SK-N-SH (cell line): Measurements from ENCODE around the gene RAD9B. TPM values are rescaled to one million over a fixed set of nuclear protein-coding genes. Genes with fewer than 3 reads are reported as not detected.
A peak's percentile ranks its signal among the peaks of the same experiment; 100 is the strongest.

ENCODE experiments used
- CTCF ChIA-PET: fragments of 300-600, 350-600 bp; formaldehyde crosslinking; extraction: SDS; loops from one replicate; lab custom pipeline; 2021; lab: Yijun Ruan, JAX
- POLR2A ChIA-PET: fragments of 350-600 bp; sonication (Branson Sonifier 250); formaldehyde crosslinking; extraction: SDS; loops from one replicate; lab custom pipeline; 2020; ENCODE audit warnings: antibody characterized with exemption, inconsistent platforms; lab: Yijun Ruan, JAX
- DNase-seq: peaks from one replicate; pipeline ENCODE4 v3.0.0; 2012
- H2AFZ ChIP-seq: fragments of 200-600 bp; sonication (generic); 2 replicates; pipeline ENCODE4 v1.8.1; 2016; ENCODE audit warnings: antibody characterized with exemption, mild to moderate bottlenecking, low read depth
- H3F3A ChIP-seq: fragments of 200-600 bp; sonication (generic); replicated peaks from 2 replicates; pipeline ENCODE3; 2016; ENCODE audit warnings: antibody characterized with exemption, mild to moderate bottlenecking; ENCODE audit not compliant: insufficient read depth
- H3K27ac ChIP-seq, 2 experiments: fragments of 200-500 bp in 1 of 2; fragments of 200-600 bp in 1 of 2; sonication (Bioruptor generic) in 1 of 2; sonication (generic), shearing (Covaris generic) in 1 of 2; 2 replicates each; pipeline versions ENCODE4 v1.5.1 to v1.6.1; 2014 to 2016; ENCODE audit warnings: low read depth in 2 of 2, inconsistent platforms in 1 of 2, low read length in 1 of 2, mild to moderate bottlenecking in 1 of 2, mixed read lengths in 1 of 2
- H3K27me3 ChIP-seq: fragments of 200-600 bp; sonication (generic), shearing (Covaris generic); 2 replicates; pipeline ENCODE4 v1.6.1; 2016; ENCODE audit warnings: mixed run types; ENCODE audit not compliant: insufficient read depth
- H3K36me3 ChIP-seq, 2 experiments: fragments of 200-500 bp in 1 of 2; fragments of 200-600 bp in 1 of 2; sonication (Bioruptor generic) in 1 of 2; sonication (generic) in 1 of 2; replicated peaks in 1 of 2; 2 replicates each; pipeline versions ENCODE3 to v1.5.1; 2014 to 2016; ENCODE audit warnings: low read length in 1 of 2, mild to moderate bottlenecking in 1 of 2; ENCODE audit not compliant: insufficient read depth in 2 of 2, control insufficient read depth in 1 of 2
- H3K4me1 ChIP-seq, 2 experiments: fragments of 200-500 bp in 1 of 2; fragments of 200-600 bp in 1 of 2; sonication (Bioruptor generic) in 1 of 2; sonication (generic), shearing (Covaris generic) in 1 of 2; 2 replicates each; pipeline versions ENCODE4 v1.5.1 to v1.6.1; 2014 to 2016; ENCODE audit warnings: low read depth in 1 of 2, low read length in 1 of 2, mixed run types in 1 of 2; ENCODE audit not compliant: insufficient read depth in 2 of 2, control insufficient read depth in 1 of 2
- H3K4me2 ChIP-seq: fragments of 200-600 bp; sonication (generic), shearing (Covaris generic); 2 replicates; pipeline ENCODE4 v1.6.1; 2017; ENCODE audit warnings: mixed run types
- H3K4me3 ChIP-seq, 2 experiments: fragments of 200-500 bp in 1 of 2; fragments of 200-600 bp in 1 of 2; sonication (Bioruptor generic) in 1 of 2; sonication (generic), shearing (Covaris generic) in 1 of 2; 2 replicates each; pipeline versions ENCODE4 v1.5.1 to v1.8.1; 2014 to 2016; ENCODE audit warnings: low read depth in 2 of 2, inconsistent platforms in 1 of 2, low read length in 1 of 2, mild to moderate bottlenecking in 1 of 2, mixed read lengths in 1 of 2, moderate library complexity in 1 of 2
- H3K79me2 ChIP-seq: fragments of 200-600 bp; sonication (generic); 2 replicates; pipeline ENCODE4 v1.8.1; 2017; ENCODE audit warnings: mild to moderate bottlenecking; ENCODE audit not compliant: insufficient read depth
- H3K9ac ChIP-seq: fragments of 200-600 bp; sonication (generic); 2 replicates; pipeline ENCODE4 v1.6.1; 2017; ENCODE audit warnings: mixed run types
- H3K9me2 ChIP-seq: fragments of 200-600 bp; sonication (generic); 2 replicates; pipeline ENCODE4 v1.6.1; 2017; ENCODE audit warnings: mixed run types
- H3K9me3 ChIP-seq: fragments of 200-600 bp; sonication (generic); 2 replicates; pipeline ENCODE4 v1.6.1; 2017; ENCODE audit warnings: mixed run types, mild to moderate bottlenecking, moderate library complexity
- H4K20me1 ChIP-seq: fragments of 200-600 bp; sonication (generic); 2 replicates; pipeline ENCODE4 v1.6.1; 2017; ENCODE audit warnings: mild to moderate bottlenecking, mixed run types; ENCODE audit not compliant: insufficient read depth
- ELF1 ChIP-seq: IDR thresholded peaks from 2 replicates; pipeline ENCODE4 v1.4.0; 2012
- EP300 ChIP-seq, 2 experiments: IDR thresholded peaks; 2 replicates each; pipeline versions ENCODE4 v1.4.0 to v1.6.1; 2012; ENCODE audit warnings: borderline replicate concordance in 1 of 2, low read depth in 1 of 2, low read length in 1 of 2
- EZH2phosphoT487 ChIP-seq: fragments of 200-600 bp; sonication (generic); IDR thresholded peaks from 2 replicates; pipeline ENCODE4 v1.6.1; 2017; ENCODE audit warnings: low read depth, mixed run types, mild to moderate bottlenecking, antibody characterized with exemption, moderate library complexity, borderline replicate concordance
- FOSL2 ChIP-seq: IDR thresholded peaks from 2 replicates; pipeline ENCODE4 v1.4.0; 2012; ENCODE audit warnings: low read depth, mild to moderate bottlenecking, moderate library complexity, borderline replicate concordance
- FOXJ3 ChIP-seq: sonication (generic); formaldehyde crosslinking; IDR thresholded peaks from 2 replicates; pipeline ENCODE4 v1.5.1; 2020; ENCODE audit warnings: mild to moderate bottlenecking, missing genetic modification reagents
- FOXM1 ChIP-seq: IDR thresholded peaks from 2 replicates; pipeline ENCODE4 v1.4.0; 2012; ENCODE audit warnings: low read depth, mild to moderate bottlenecking
- GATA2 ChIP-seq: sonication (generic); formaldehyde crosslinking; IDR thresholded peaks from 2 replicates; pipeline ENCODE4 v1.5.0; 2020; ENCODE audit warnings: mild to moderate bottlenecking, missing genetic modification reagents
- JUND ChIP-seq: IDR thresholded peaks from 2 replicates; pipeline ENCODE4 v1.4.0; 2012
- NFIC ChIP-seq: IDR thresholded peaks from 2 replicates; pipeline ENCODE4 v1.4.0; 2012; ENCODE audit warnings: borderline replicate concordance
- NRF1 ChIP-seq: IDR thresholded peaks from 2 replicates; pipeline ENCODE4 v1.6.1; 2012; ENCODE audit warnings: low read depth, mild to moderate bottlenecking, low read length
- POLR2AphosphoS5 ChIP-seq: IDR thresholded peaks from 2 replicates; pipeline ENCODE4 v1.6.1; 2012; ENCODE audit warnings: low read depth, low read length
- RAD21 ChIP-seq: IDR thresholded peaks from 2 replicates; pipeline ENCODE4 v1.6.1; 2012; ENCODE audit warnings: mild to moderate bottlenecking, low read length
- RFX5 ChIP-seq: IDR thresholded peaks from 2 replicates; pipeline ENCODE4 v1.6.1; 2012; ENCODE audit warnings: mild to moderate bottlenecking, improper control_type of control experiment, low read length
- RXRA ChIP-seq: IDR thresholded peaks from 2 replicates; pipeline ENCODE4 v1.4.0; 2012; ENCODE audit warnings: low read depth, mild to moderate bottlenecking, borderline replicate concordance
- SIN3A ChIP-seq: IDR thresholded peaks from 2 replicates; pipeline ENCODE4 v1.6.1; 2012; ENCODE audit warnings: low read depth, mild to moderate bottlenecking, low read length, moderate library complexity, borderline replicate concordance
- TAF1 ChIP-seq: IDR thresholded peaks from 2 replicates; pipeline ENCODE4 v1.6.1; 2012; ENCODE audit warnings: low read depth, mild to moderate bottlenecking, low read length, moderate library complexity, borderline replicate concordance
- TCF12 ChIP-seq: IDR thresholded peaks from 2 replicates; pipeline ENCODE4 v1.4.0; 2012
- TEAD4 ChIP-seq: IDR thresholded peaks from 2 replicates; pipeline ENCODE4 v1.4.0; 2012; ENCODE audit warnings: mild to moderate bottlenecking, borderline replicate concordance; ENCODE audit not compliant: insufficient read depth
- YY1 ChIP-seq: IDR thresholded peaks from 2 replicates; pipeline ENCODE4 v1.4.0; 2012; ENCODE audit warnings: low read depth, mild to moderate bottlenecking
- WGBS: methylation state at CpG from one replicate; pipeline ENCODE4 v1.1.6; 2017; ENCODE audit warnings: low lambda C conversion rate; 5-methylcytosine and 5-hydroxymethylcytosine counted together
- polyA plus RNA-seq, 3 experiments: library from polyadenylated mRNA; depleted of rRNA; stranded (reverse); fragments of >200 nt; gene quantifications; 2 replicates each; pipeline ENCODE4 v1.2.3, GENCODE V29; 2012
- TF ChIP-seq, protein P1 (sequence below): IDR thresholded peaks from 2 replicates; pipeline ENCODE4; 2012
- TF ChIP-seq, protein P2 (sequence below): IDR thresholded peaks from 2 replicates; pipeline ENCODE4 v1.4.0; 2012; ENCODE audit warnings: low read depth

RAD9B gene
- polyA plus RNA-seq, 1 of the 3 experiments (the other 2 are of a cell fraction): 0.20 TPM

DNA sequence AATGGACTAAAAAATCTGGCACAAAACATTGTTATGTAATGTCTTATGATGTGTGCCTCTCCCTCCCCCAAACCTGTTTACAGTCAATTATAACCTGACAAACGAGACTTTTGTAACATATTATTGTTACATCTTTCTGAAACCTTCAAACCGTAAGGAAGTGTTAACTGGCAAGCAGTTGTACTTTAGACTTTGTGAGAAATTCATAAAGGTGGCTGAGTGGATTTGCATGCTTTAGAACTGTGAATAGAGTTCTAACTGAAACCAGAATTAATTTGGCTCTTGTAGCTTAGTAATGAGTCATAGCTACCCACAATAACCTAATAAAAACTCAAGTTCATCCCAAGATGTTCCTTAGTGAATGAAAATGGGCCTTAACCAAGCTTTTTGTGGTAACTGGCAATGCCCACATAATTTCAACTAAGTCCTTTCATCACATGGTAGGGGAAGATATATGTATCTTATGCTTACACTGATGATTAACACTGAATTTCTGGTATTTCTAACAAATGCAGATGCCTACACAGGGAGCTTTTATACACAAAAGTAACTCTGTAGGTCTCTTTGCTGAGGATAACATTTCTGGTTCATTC lies 29.7 kb downstream of the RAD9B start:
- H3K36me3 ChIP-seq: peaks cover 16 to 18% of the 10 kb centered on the region in 2 experiments
- CTCF ChIA-PET: interaction anchor here (1.0 to 1.6 kb wide), 3 partner anchors 13 to 71 kb away, joined by 3 to 7 read pairs (median 3); no protein-coding TSS in a partner anchor
- no peak overlapping the region for H2AFZ ChIP-seq
- no peaks in the 10 kb centered on the region for H3K27me3 ChIP-seq
- H3F3A ChIP-seq: no peaks in the 10 kb centered on the region
- POLR2A ChIA-PET: no interaction called here
- no peak overlapping the region; a peak in 1 of 4 replicates for H3K27ac ChIP-seq
- DNase-seq: no peak
- H3K4me3 ChIP-seq: no peak overlapping the region
- 89% methylated on average over 2 of the region's 2 CpGs for WGBS
- no peaks in the 10 kb centered on the region for H3K9me3 ChIP-seq
- no peaks in the 10 kb centered on the region for H4K20me1 ChIP-seq
- H3K79me2 ChIP-seq: peaks cover 9% of the 10 kb centered on the region; the same call in 1 of the 2 replicates
- TF ChIP-seq JUND: peak; percentile 41; the same call in 1 of the 2 replicates
- TF ChIP-seq NFIC: 0 out of 2 replicates have a peak, but pooled peaks have one; percentile 14
- TF ChIP-seq FOSL2: peak; percentile 50; the same call in 1 of the 2 replicates
- TF ChIP-seq TCF12: peak; percentile 13; the same call in 1 of the 2 replicates
- no peak for TF ChIP-seq YY1
- no peak for TF ChIP-seq TEAD4
- TF ChIP-seq FOXM1: no peak
- no peak for TF ChIP-seq EZH2phosphoT487
- TF ChIP-seq, protein P1, sequence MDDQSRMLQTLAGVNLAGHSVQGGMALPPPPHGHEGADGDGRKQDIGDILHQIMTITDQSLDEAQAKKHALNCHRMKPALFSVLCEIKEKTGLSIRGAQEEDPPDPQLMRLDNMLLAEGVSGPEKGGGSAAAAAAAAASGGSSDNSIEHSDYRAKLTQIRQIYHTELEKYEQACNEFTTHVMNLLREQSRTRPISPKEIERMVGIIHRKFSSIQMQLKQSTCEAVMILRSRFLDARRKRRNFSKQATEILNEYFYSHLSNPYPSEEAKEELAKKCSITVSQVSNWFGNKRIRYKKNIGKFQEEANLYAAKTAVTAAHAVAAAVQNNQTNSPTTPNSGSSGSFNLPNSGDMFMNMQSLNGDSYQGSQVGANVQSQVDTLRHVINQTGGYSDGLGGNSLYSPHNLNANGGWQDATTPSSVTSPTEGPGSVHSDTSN: peak; percentile 28; the same call in 1 of the 2 replicates
- no peak overlapping the region for H3K4me2 ChIP-seq
- H3K9ac ChIP-seq: no peak overlapping the region
- H3K9me2 ChIP-seq: no peaks in the 10 kb centered on the region
- H3K4me1 ChIP-seq: peaks cover 0 to 10% of the 10 kb centered on the region in 2 experiments

DNA sequence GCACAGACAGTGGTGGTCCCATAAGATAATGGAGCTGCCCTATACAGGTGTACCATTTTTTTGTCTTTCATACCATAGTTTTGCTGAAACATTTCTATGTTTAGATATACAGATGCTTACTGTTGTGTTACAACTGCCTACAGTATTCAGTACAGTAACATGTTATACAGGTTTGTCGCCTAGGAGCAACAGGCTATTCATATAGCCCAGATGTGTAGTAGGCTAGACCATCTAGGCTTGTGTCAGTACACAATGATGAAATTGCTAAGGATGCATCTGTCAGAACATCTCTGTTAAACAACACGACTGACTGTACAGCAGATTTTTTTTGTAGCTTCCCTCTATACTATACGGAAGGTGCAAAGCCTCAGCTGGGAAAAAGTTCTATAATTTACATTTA lies 30.5 kb downstream of the RAD9B start:
- Histone ChIP-seq H3K27ac (no peak overlapping the region), H4K20me1 (no peaks in the 10 kb centered on the region), H3F3A (no peaks in the 10 kb centered on the region), H2AFZ (no peak overlapping the region), H3K4me2 (no peak overlapping the region), H3K4me1 (peaks cover 0 to 10% of the 10 kb centered on the region in 2 experiments), H3K9me2 (no peaks in the 10 kb centered on the region), H3K4me3 (no peak overlapping the region), H3K27me3 (no peaks in the 10 kb centered on the region), H3K79me2 (peaks cover 9% of the 10 kb centered on the region; the same call in 1 of the 2 replicates), H3K9ac (no peak overlapping the region), H3K36me3 (peaks cover 20 to 27% of the 10 kb centered on the region in 2 experiments), H3K9me3 (no peaks in the 10 kb centered on the region)
- TF ChIP-seq POLR2AphosphoS5 (no peak), RFX5 (no peak), YY1 (no peak), TAF1 (no peak), TCF12 (no peak), RXRA (no peak), JUND (no peak), FOXJ3 (CRISPR knock-in tag) (no peak), NRF1 (no peak), FOSL2 (no peak), RAD21 (no peak), EP300 (IDR thresholded peaks at IDR 0.05; ENCODE audit: borderline replicate concordance in 1 of 2, low read depth in 1 of 2, low read length in 1 of 2) (no peak), TEAD4 (no peak), SIN3A (no peak), GATA2 (CRISPR knock-in tag) (no peak), ELF1 (no peak)
- TF ChIP-seq, protein P2, sequence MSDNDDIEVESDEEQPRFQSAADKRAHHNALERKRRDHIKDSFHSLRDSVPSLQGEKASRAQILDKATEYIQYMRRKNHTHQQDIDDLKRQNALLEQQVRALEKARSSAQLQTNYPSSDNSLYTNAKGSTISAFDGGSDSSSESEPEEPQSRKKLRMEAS: no peak
- no peak for DNase-seq
- 81% methylated on average over 3 of the region's 3 CpGs for WGBS
- POLR2A ChIA-PET: no interaction called here
- CTCF ChIA-PET: interaction anchor here (0.6 to 1.8 kb wide), 5 partner anchors 10 to 82 kb away, joined by 3 to 7 read pairs (median 3); partner anchors contain the start of genes ARPC3, FAM216A and GPN3
